Measurements from ENCODE around the gene ERH. TPM values are rescaled to one million over a fixed set of nuclear protein-coding genes. Genes with fewer than 3 reads are reported as not detected.

ERH gene
- total RNA-seq, 1 donor from 2014 or later, result 308 TPM

DNA sequence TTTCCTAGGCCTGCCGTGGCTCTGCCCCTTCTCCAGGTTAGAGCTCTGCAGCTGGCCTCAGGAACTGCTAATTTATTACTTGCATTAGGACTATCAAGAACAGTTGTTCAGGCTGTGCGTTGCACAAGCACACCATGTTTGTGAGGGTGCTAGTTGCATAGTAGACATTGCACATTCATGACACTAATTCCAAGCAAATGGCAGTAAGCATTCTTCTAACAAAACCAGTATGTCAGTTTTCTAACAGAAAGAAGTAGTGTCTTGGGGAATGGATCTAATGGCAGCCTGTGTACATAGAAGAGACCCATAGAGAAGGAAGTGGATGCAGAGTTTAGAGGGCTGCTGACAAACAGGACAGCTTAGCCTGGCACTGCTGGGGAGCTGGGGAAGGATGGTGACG is 53.9 kb downstream of the ERH start:
- H3K4me3 Mint-ChIP-seq, result no peak overlapping the region
- no peak for TF ChIP-seq CTCF (conservative IDR thresholded peaks at IDR 0.05)
- no peak for DNase-seq (ENCODE audit: extremely low spot score, unreplicated experiment)
- H3K27me3 Mint-ChIP-seq, result peaks cover 4% of the 10 kb centered on the region
- no peak overlapping the region for H3K27ac Mint-ChIP-seq
- H3K36me3 Mint-ChIP-seq, result no peaks in the 10 kb centered on the region
- H3K4me1 Mint-ChIP-seq (ENCODE audit: unreplicated experiment), result no peaks in the 10 kb centered on the region
- no peaks in the 10 kb centered on the region for H3K9me3 Mint-ChIP-seq

GRCh38 chr14:69342928-69343525 is 55.1 kb downstream of the ERH start:
- H3K4me3 Mint-ChIP-seq, result no peak overlapping the region
- TF ChIP-seq CTCF (conservative IDR thresholded peaks at IDR 0.05), result no peak
- no peaks in the 10 kb centered on the region for H3K4me1 Mint-ChIP-seq (ENCODE audit: unreplicated experiment)
- DNase-seq (ENCODE audit: extremely low spot score, unreplicated experiment), result no peak
- no peaks in the 10 kb centered on the region for H3K9me3 Mint-ChIP-seq
- H3K27me3 Mint-ChIP-seq, result peaks cover 4% of the 10 kb centered on the region
- H3K36me3 Mint-ChIP-seq, result no peaks in the 10 kb centered on the region
- H3K27ac Mint-ChIP-seq, result no peak overlapping the region

DNA sequence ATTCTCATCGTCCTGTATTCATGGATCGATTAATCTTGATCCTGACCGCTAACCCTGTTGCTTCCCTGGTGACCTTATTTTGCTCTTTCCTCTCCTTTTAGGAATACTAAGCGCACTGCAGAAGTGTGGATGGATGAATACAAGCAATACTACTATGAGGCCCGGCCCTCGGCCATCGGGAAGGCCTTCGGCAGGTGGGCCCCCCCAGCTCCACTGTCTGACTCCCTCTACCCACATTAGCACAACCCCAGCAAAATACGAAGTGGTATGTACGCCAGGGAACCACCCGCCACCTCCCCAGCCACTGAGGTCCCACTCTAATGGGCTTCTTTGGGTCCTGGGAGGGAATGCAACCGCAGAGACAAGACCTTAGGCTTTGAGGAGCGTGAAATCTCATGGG is 58.7 kb downstream of the ERH start:
- TF ChIP-seq CTCF (conservative IDR thresholded peaks at IDR 0.05), result no peak
- DNase-seq (ENCODE audit: extremely low spot score, unreplicated experiment), result no peak
- Mint-ChIP-seq H3K27me3 (no peaks in the 10 kb centered on the region), H3K27ac (no peak overlapping the region), H3K4me1 (ENCODE audit: unreplicated experiment) (peaks cover 10% of the 10 kb centered on the region), H3K36me3 (no peaks in the 10 kb centered on the region), H3K9me3 (no peaks in the 10 kb centered on the region), H3K4me3 (no peak overlapping the region)

DNA sequence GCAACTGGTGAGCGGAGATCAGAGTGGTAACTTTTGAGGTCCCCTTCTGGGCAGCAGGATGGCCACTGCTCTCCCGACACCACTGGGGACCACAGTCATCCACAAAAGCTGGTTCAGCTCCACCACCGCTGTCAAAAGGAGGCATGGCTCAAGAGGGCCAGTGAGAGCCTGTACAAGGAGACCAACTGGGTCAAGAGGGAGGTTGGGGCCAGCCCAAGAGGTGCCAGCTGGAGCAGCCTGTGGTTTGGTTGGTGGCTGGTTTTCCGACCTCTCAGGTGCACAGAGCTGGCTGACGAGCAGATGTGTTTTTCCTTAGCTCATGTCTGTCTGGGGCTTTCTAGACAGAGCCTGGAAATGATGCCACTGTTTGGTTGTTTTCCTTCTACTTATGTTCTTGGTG is 60.1 kb downstream of the ERH start:
- H3K9me3 Mint-ChIP-seq, result no peaks in the 10 kb centered on the region
- no peak for DNase-seq (ENCODE audit: extremely low spot score, unreplicated experiment)
- peaks cover 10% of the 10 kb centered on the region for H3K4me1 Mint-ChIP-seq (ENCODE audit: unreplicated experiment)
- H3K36me3 Mint-ChIP-seq, result no peaks in the 10 kb centered on the region
- TF ChIP-seq CTCF (conservative IDR thresholded peaks at IDR 0.05), result no peak
- H3K27ac Mint-ChIP-seq, result no peak overlapping the region
- H3K27me3 Mint-ChIP-seq, result no peaks in the 10 kb centered on the region
- H3K4me3 Mint-ChIP-seq, result no peak overlapping the region

DNA sequence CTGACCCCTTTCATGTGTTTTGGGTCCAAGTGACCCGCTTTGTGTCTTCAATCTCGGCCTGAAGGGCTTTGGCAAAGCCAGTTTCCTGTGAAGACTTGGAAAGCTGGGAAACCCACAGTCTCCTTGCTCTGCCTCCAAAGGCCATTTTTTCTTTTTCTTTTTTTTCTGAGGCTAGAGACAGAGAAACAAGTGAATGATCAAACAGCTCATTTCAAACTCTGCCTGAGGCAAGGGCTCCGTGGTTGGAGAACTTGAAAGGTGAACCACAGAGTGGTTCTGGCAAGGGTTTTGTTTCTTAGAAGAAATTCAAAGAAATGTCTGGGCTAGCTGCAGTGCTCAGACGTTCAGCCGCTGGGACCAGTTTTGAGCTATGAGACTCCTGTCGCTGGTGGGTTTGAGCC is 62.7 kb downstream of the ERH start:
- H3K27ac Mint-ChIP-seq, result peak overlapping the region; percentile 81
- DNase-seq (ENCODE audit: extremely low spot score, unreplicated experiment), result no peak
- H3K4me1 Mint-ChIP-seq (ENCODE audit: unreplicated experiment), result peaks cover 10% of the 10 kb centered on the region
- no peaks in the 10 kb centered on the region for H3K36me3 Mint-ChIP-seq
- no peak for TF ChIP-seq CTCF (conservative IDR thresholded peaks at IDR 0.05)
- H3K9me3 Mint-ChIP-seq, result no peaks in the 10 kb centered on the region
- no peaks in the 10 kb centered on the region for H3K27me3 Mint-ChIP-seq
- peak overlapping the region; percentile 45 for H3K4me3 Mint-ChIP-seq

GRCh38 chr14:69334576-69334975 is 63.5 kb downstream of the ERH start:
- H3K27me3 Mint-ChIP-seq, result no peaks in the 10 kb centered on the region
- H3K9me3 Mint-ChIP-seq, result no peaks in the 10 kb centered on the region
- H3K36me3 Mint-ChIP-seq, result no peaks in the 10 kb centered on the region
- no peak overlapping the region for H3K27ac Mint-ChIP-seq
- DNase-seq (ENCODE audit: extremely low spot score, unreplicated experiment), result no peak
- no peak for TF ChIP-seq CTCF (conservative IDR thresholded peaks at IDR 0.05)
- no peak overlapping the region for H3K4me3 Mint-ChIP-seq
- H3K4me1 Mint-ChIP-seq (ENCODE audit: unreplicated experiment), result peaks cover 10% of the 10 kb centered on the region

Measured in type B pancreatic cell (in vitro differentiated cells).